Measurements from ENCODE around the gene PVR.
"Not testable (repeated sequence)": the region's sequence is repeated elsewhere in the genome, so short reads cannot be mapped to it uniquely, and the experiment has no call there.

The PVR gene

DNA sequence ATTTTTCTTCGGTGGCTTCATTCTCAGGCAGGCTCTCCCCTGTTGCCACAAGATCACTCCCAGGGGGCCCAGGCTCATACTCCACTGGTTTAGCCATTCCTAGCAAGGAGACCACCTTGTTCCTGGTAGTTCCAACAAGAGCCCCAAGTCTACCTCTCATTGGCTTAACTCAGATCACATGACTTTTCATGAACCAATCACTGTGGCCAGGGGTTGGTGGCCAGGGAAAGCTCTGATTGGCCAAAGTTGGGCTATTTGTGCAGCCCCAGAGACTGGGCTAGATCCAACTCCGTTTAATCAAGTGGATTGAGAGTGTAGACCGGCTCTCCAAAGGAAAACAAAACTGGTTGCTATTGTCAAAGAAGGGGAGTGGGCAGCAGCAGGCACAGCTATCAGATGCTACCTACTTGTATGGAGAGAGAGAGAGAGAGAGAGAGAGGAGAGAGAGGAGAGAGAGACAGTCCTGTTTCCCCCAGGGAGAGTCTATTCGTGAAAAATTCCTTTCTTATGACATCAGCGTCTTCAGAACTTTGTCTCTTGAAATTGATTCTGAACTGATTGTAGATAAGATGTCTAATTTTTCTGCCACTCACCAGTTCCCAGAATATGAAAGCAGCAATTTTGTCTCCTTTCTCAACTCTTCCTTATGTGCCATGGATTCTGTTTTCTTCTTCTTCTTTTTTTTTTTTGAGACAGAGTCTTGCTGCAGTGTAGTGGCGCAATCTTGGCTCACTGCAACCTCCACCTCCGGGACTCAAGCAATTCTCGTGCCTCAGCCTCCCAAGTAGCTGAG is 33.5 kb downstream of the PVR start:
- DNase-seq, result no peak

DNA sequence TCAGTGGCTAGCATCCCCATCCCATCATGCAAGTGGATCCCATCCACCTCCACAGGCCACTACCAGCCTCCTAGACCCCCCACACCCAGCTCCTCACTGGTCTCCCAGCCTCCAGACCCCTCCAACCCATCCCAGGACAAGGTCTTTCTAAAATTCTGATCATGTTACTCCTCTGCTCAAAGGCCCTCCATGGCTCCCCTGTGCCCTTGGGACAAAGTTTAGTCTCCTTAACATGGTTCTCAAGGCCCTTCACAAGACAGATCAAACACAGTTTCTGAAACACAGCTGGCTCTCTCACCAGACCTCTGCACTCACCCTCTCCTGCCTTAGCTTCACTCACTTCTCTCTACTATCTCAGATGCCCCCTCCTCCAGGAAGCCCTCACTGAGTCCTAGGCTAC is 36.8 kb downstream of the PVR start:
- no peak for DNase-seq

DNA sequence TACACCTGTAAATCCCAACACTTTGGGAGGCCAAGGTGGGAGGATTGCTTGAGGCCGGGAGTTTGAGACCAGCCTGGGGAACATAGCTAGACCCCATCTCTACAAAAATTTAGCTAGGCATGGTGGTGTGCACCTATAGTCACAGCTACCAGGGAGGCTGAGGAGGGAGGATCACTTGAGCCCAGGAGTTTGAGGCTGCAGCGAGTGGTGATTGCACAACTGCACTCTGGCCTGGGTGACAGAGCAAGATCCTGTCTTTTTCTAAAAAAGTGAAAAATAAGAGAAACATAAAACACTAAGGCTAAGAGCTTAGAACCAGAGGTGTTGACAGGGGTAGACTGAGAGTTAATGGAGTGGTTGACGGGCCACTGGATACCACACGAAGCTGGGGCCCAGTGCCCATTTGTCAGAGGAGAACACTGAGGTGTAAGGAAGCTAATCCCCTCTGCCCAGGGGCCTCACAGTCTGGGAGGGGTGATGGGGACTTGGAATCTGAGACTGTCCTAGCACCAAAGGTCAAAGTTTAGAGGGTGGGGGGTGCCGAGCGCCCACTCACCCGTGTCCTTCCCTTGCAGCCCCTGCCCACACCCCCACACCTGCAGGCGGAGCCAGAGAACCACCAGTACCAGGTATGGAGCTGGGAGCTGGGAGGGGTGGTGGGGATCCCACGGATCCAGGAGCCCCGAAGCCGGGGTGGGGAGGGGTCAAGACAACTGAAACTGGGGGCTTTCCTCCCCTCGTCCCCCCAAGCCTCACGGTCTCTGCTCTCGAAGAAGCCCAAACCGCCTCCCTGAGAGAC is 38.5 kb downstream of the PVR start:
- DNase-seq, result no peak

DNA sequence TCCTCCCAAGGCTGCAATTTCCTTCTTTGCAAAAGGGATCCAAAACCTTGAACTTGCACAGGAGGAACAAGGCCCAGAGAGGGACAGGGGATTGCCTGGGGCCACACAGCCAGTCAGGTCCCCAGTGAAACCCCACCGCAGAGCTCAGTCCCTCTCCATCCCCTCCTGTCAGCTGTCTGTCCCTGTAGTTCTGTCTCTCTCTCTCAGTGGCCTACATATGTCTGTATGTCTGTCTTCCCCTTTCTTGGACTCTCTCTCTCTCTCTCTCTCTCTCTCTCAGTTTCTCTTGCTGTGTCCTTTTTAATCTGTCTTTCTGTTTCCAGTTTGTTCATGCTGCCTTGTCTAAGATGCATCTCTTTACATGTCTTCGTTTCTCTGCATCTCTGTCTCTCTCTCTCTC is 39.1 kb downstream of the PVR start:
- DNase-seq, result no peak

DNA sequence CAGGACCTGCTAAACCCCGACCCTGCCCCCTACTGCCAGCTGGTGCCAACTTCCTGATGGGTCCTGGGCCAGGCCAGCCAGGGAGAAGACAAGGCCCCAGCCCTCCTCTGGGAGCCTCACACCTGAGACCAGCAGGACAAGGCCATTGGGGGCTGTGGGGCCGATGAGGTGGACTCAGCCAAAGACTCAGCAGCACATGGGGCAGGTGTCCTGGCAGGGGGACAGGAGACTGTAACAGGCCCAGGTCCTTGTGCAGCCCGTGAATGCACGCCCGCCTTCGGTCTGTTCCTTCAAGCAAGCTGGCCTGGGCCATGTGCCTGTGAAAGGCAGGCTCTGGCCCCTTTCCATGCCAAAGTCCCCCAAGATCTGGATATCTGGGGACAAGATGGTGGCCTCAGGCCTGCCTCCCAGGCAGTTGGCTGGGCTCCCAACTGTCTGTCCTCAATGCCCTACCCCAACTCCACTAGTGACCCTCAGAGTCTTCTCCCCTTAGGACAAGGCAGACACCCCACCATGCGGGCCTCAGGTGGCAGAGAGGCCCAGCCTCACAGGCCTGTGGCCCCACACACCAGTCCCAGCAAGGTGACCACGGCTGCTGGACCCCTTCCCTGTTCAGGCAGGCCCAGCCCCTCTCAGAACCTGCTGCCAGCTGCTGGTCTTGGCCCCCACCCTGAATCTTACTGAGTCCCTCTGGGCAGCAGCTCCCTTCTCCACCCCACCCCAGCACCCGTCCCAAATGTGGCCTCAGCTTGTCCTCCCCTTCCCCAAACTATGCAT is 39.9 kb downstream of the PVR start:
- DNase-seq, result no peak

DNA sequence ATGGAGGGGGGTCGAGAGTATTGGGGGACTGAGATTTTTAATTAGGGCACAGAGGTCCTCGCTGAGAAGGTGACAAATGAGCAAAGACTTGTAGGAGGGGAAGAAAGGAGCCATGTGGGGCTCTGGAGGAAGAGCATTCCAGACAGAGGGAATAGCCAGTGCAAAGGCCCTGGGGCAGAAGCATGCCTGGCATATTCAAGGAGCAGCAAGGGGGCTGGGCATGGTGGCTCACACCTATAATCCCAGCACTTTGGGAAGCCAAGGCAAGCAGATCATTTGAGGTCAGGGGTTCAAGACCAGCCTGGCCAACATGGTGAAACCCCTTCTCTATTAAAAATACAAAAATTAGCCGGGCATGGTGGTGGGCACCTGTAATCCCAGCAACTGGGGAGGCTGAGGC is 40.7 kb downstream of the PVR start:
- not testable (repeated sequence) for DNase-seq

DNA sequence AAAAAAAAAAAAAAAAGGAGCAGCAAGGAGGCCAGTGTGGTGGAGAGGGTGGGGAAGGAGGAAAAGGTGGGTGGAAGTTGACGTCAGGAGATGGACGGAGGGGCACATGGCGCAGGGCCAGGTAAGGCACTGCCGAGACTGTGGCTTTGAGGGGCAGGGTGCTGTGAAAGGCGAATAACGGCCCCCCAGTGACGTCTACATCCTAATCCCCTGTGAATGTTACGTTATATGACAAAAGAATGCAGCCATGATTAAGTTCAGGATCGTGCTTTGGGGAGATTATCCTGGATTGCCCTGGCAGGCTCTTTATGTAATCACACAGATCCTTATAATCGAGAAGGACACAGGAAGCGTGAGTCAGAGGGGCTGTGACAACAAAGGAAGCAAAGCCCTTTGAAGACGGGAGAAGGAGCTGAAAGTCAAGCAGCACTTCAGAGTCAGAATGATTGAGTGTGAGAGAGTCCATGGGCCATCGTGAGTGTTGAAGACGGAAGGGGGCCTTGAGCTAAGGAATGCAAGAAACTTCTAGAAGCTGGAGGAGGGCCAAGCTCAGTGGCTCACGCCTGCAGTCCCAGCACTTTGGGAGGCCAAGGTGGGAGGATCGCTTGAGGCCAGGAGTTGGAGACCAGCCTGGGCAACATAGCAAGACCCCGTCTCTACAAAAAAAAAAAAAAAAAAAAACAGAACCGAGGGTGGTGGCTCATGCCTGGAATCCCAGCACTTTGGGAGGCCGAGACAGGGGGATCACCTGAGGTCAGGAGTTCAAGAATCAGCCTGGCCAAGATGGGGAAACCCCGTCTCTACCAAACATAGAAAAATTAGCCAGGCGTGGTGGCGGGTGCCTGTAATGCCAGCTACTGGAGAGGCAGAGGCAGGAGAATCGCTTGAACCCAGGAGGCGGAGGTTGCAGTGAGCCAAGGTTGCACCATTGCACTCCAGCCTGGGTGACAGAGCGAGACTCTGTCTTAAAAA is 41.5 kb downstream of the PVR start:
- DNase-seq, result no peak

DNA sequence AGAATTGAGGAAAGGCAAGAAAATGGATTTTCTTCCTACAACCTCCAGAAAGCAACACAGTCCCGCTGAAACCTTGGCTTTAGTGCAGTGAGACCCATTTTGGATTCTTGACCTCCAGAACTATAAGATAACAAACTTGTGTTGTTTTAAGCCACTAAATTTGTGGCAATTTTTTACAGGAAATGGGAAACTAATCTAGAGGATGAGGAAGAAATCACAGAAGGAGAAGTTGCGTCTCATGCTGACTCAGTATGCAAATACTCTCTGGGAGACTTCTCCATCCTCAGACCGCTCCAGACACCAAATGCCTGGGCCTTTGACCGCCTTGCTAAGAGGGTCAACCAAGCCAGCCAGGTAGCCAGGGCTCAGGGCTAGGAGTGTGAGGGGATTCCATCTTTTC is 42.2 kb downstream of the PVR start:
- no peak for DNase-seq

DNA sequence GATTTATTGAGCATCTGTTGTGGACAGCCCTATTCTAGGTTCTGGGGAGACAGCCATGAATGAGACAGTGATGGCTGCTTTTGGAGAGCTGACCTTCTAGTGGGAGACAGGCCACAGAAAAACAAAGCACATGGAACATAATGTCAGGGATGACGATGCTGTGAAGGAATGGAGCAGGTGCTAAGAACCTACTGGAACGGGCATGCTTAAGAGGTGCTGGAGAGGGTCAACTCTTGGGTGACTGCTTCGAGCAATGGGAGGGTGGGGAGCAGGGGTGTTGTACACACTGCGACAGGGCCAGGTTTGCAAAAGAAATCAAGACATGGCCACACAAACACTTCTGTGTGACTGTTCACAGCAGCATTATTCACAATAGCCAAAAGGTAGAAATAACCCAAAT is 43.2 kb downstream of the PVR start:
- no peak for DNase-seq

DNA sequence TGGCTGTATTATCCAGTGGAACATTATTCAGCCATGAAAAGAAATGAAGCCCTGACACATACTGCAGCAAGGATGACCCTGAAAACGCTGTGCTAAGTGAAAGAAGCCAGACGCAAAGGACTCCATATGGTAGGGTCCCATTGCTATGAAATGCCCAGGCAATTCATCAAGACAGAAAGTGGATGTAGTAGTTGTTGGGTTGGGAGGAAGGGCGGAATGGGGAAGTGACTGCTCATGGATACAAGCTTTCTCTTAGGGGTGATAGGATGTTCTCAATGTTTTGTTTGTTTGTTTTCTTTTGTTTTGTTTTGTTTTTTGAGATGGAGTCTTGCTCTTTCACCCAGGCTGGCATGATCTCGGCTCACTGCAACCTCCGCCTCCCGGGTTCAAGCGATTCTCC is 44.2 kb downstream of the PVR start:
- DNase-seq, result no peak

DNA sequence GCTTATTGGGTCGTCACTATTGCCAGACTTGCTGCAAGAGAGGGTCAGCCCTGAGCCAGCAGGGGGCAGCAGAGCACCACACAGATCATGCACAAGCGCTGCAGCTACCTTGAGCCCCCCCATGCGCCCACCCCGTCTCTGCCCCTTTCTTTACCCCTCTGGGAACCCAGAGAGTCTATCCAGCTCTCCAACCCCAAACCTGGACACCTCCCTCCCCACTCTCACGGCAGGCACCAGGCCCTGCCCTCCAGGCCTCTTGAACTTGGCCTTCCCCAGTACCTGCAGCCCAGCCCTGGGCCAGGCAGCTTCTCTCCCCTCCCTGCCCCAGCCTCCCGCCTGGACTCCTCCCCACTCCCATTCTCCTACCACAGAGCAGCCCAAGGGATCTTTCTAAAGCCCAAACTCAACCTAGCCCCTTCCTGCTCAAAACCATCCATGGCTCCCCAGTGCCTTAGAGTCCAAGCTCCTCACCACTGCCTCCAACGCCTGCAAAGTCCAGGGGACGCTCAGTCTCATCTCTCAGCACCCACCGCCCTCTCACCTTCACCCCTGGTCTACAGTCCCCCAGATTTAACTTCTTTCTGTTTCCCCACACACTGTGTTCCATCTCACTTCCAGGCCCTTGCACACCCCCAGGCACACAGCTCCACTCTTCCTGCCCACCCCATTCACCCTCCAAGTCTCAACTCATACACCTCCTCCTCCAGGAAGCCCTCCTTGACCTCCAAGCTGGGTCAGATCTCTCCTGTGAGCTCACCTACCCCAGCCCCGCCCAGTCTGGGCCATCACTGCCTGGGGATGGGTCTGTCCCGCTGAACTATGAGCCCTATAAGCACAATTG is 45.8 kb downstream of the PVR start:
- DNase-seq, result peak; percentile 53

DNA sequence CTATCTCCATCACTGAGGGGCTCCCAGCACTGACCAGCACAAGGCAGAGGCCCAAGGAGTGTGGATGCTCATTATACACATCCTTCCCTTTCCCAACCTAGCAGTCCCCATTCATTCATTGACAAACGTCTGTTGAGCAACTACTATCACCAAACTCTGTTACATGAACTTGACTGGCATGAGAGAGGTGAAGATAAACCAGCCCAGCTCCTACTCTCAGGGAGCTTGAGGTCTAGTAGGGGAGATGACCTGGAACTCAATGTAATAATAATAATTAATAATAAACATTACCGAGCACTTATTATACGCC is 46.4 kb downstream of the PVR start:
- DNase-seq, result no peak

DNA sequence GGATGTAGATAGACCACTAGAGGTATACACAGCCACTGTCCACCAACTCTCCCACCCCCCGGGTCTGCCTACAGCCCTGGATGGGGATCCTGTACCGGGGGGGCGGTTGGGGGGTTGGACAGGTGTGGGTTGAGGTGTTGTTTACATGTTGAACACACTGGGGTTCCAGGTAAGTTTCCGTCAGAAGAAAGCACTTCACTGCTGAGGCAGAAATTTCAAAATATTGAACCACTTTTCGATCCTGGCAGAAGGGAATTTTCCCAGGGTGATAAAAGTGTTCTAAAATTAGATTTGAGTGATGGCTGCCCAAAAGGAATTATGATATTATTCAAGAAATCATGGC is 48.6 kb downstream of the PVR start:
- DNase-seq, result no peak

DNA sequence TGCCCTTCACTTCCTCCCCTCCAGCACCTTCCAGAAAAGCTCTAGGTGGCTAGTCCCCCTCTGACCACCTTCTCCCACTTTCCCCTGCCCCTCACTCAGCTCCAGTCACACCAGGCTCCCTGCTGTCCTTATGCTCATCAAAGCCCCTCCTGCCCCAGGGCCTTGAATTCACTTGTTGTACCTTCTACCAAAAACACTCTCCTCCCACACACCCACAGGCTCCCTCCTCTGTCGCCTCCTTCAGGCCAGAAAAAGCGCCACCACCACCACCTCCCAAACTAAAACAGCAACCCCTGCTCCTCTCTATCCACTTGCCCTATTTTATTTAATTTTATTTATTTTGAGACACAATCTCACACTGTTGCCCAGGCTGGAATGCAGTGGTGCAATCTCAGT is 50.5 kb downstream of the PVR start:
- DNase-seq, result no peak

DNA sequence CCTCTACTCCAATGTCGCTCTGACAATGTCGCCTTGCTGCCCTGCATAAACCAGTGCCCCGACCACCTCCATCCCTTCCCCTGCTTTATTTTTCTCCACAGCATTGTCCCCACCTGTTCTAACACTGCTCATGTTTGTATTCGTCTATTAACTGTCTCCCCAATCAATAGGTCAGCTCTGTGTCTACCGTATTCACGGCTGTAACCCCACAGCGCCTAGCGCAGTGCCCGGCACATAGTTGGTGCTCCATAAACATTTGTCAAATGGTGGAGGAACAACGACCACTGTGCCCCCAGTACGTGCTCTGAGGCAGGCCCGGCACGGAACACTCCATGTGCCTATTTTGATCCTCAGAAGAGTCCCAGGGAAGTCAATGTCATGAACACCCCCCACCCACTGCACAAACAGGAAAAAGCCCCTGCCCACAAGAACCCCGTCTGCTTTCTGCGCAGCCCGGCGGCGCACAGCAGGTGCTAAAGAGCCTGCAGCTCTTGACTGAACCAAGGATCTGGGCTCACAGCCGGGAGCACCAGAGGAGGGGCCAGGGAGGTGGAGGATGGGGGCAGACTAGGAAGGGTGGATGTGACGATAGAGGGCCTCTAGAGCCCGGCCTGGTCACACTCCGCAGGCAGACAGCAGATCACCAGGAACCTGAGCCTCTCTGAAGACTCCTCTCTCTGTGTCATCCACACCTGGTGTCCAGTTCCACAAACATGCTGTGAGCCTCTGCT is 53.4 kb downstream of the PVR start:
- no peak for DNase-seq

DNA sequence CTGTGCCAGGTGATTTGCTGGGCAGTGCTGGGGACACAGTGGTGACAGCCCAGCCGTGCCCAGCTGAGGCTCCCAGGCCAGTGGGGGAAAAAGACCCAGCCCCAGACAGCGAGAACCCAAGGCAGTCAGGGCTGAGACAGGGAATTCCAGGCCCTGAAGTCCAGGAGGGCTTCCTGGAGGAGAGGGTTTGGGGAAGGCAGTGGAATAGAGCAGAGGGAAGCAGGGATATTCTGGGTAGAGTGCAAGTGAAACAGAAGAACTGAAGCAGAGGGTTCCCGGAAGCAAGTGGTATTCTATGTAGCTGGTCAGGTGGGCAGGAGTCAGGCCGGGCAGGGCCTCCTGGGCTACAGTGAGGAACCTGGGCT is 53.9 kb downstream of the PVR start:
- no peak for DNase-seq

DNA sequence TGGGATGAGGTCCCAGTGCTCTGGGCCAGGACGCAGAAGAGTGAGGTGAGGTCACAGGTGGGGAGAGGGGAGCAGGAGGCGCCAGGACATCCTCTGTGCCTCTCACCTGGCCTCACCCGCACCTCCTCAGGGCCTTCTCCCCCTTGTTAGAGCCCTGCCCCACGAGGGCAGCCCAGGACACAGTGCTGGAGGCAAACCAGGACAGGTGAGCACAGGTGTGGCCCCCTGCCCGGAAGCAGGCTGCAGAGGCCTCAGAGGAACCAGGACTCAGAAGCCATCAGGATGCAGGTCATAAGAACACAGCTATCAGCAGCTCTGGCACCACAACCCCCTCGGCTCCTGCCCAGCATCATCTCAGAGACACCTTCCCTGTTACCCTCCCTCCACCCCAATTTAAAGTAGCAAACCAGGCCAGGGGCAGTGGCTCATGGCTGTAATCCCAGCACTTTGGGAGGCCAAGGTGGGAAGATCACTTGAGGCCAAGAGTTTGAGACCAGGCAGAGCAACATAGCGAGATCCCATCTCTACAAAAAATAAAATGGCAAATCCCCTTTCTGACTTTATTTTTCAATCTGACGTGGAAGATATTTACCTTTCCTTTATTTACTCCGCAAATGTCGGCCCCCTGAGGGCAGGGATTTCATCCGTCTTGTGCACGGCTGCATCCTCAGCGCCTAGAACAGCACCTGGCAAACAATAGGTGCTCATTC is 54.9 kb downstream of the PVR start, which contains the start of gene CEACAM16:
CEACAM16 (plus strand) TSS at position 660 of the 710 bp plus-strand sequence. CDS start 2,306 bp downstream, outside the sequence.
- no peak for DNase-seq

DNA sequence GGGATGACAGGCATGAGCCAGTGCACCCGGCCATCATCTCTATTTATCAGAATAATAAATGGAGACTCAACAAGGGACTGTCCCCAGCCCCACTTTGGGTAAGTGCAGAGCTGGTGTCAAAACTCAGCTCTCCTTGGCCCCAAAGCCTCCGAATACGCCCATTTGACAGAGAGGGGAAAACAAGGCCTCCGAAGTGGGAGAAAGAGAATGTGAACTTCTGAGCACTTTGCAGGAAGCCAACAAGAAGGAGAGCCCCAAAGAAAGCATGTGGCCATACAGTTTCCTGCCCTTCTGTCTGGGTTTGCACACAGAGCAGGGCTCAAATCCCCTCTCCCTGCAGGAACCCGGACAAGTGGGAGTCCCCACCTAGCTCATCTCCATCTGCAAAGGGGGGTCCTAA is 56.8 kb downstream of the PVR start:
- no peak for DNase-seq

DNA sequence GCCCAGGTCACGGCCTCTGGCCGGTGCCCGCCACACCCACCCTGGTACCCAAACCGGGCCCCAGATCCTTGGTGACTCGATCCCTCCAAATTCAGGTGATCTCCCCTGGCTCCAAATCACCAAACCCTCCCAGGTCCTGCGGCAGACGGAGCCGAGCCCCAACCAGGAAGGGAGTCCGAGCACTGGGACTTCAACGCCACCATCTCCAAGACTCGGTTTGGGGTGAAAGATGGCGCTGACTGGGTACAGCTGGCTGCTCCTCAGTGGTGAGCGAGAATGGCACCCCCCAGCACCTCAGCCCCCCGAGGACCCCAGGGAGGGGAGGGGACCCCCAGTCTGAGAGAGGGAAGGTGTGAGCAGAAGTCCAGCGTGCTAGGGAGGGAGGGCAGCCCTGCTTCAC is 57.5 kb downstream of the PVR start:
- no peak for DNase-seq

DNA sequence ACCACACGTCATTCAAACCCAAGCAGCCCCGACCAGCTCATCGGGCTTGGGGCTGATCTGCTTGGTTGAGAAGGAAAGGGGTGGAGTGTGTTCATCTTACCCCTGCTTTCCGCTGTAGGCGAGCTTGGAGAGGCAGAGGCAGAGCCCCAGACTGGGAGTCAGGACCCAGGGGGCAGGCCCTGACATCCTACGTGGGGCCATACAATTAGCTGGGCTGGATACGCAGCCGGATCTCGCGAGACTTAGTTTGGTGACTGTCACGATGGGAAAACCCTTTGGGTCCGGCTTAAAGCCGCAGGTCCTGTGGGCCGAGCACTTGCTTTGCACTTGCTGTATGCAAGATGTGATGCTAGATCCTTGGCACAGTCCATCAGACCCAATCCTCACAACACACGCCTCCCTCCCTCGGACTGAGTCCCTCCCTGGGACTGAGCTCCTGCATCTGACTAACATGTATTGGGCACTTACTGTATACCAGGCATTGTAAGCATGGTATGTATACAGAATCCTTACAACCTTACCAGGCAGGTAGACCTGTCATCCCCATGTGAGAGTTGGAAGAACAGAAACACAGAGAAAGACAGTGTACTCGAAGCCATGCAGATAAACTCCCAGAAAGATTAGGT is 59.0 kb downstream of the PVR start:
- DNase-seq, result no peak

Data from midbrain (tissue), 1 donor.